ENCODE measurements around the gene RREB1. TPM values are rescaled to one million over a fixed set of nuclear protein-coding genes. Genes with fewer than 3 reads are reported as not detected.
A peak's percentile ranks its signal among the peaks of the same experiment; 100 is the strongest.

The RREB1 gene
- total RNA-seq, 1 experiment from 2014 or later: 53.5 TPM

DNA sequence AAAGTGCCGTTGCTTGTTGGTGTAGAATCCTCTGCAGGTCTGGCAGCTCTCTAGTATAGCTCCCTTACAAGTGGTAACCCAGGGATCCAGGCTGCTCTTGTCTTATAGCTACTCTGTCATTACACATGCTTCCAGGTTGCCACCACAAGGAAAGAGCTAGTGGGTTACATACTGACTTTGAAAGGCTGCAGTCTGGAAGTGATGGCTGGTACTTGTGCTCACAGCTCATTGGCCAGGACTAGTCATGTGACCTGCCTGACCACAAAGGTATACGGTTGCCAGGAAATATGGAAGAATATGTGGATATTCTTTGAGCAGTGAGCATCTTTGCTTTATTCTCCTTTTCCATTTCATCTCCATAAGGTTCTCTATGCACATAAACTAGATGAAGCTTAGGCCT is 46.0 kb downstream of the RREB1 start:
- POLR2A ChIA-PET: interaction anchor here (0.6 to 3.1 kb wide), 12 partner anchors 8 to 158 kb away, joined by 3 to 23 read pairs (median 4); no protein-coding TSS in a partner anchor

GRCh38 chr6:7154341-7155139 is 46.8 kb downstream of the RREB1 start:
- ChIA-PET CTCF (no interaction called here), POLR2A (interaction anchor here (0.6 to 3.1 kb wide), 9 partner anchors 7 to 159 kb away, joined by 3 to 23 read pairs (median 3); no protein-coding TSS in a partner anchor)
- Mint-ChIP-seq H3K27ac (ENCODE audit: low read depth, unreplicated experiment) (peak overlapping the region; percentile 71), H3K27me3 (ENCODE audit: insufficient read depth, unreplicated experiment) (no peaks in the 10 kb centered on the region), H3K4me3 (ENCODE audit: unreplicated experiment) (no peak overlapping the region), H3K9me3 (ENCODE audit: unreplicated experiment) (no peaks in the 10 kb centered on the region), H3K36me3 (ENCODE audit: insufficient read depth, unreplicated experiment) (peaks cover 22% of the 10 kb centered on the region), H3K4me1 (ENCODE audit: insufficient read depth, unreplicated experiment) (peaks cover 64% of the 10 kb centered on the region)
- no TSS peak for BruUV-seq (replicated peaks)
- intact Hi-C loops (cut with micrococcal nuclease): no loop called here
- TF ChIP-seq, protein P1, sequence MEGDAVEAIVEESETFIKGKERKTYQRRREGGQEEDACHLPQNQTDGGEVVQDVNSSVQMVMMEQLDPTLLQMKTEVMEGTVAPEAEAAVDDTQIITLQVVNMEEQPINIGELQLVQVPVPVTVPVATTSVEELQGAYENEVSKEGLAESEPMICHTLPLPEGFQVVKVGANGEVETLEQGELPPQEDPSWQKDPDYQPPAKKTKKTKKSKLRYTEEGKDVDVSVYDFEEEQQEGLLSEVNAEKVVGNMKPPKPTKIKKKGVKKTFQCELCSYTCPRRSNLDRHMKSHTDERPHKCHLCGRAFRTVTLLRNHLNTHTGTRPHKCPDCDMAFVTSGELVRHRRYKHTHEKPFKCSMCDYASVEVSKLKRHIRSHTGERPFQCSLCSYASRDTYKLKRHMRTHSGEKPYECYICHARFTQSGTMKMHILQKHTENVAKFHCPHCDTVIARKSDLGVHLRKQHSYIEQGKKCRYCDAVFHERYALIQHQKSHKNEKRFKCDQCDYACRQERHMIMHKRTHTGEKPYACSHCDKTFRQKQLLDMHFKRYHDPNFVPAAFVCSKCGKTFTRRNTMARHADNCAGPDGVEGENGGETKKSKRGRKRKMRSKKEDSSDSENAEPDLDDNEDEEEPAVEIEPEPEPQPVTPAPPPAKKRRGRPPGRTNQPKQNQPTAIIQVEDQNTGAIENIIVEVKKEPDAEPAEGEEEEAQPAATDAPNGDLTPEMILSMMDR (IDR thresholded peaks at IDR 0.05; ENCODE audit: unreplicated experiment): no peak
- no peak for DNase-seq (ENCODE audit: unreplicated experiment)

More for the DNA sequence above, 46.0 kb downstream of the RREB1 start:
- Mint-ChIP-seq H3K36me3 (ENCODE audit: insufficient read depth, unreplicated experiment) (peaks cover 25% of the 10 kb centered on the region), H3K9me3 (ENCODE audit: unreplicated experiment) (no peaks in the 10 kb centered on the region), H3K27me3 (ENCODE audit: insufficient read depth, unreplicated experiment) (no peaks in the 10 kb centered on the region), H3K4me1 (ENCODE audit: insufficient read depth, unreplicated experiment) (peaks cover 66% of the 10 kb centered on the region), H3K4me3 (ENCODE audit: unreplicated experiment) (no peak overlapping the region), H3K27ac (ENCODE audit: low read depth, unreplicated experiment) (no peak overlapping the region)
- CTCF ChIA-PET: interaction anchor here (1.5 kb wide), 1 partner anchor 18 kb away, joined by 4 read pairs; no protein-coding TSS in a partner anchor
- TF ChIP-seq, protein P1 (IDR thresholded peaks at IDR 0.05; ENCODE audit: unreplicated experiment): no peak
- no TSS peak for BruUV-seq (replicated peaks)
- intact Hi-C loops (cut with micrococcal nuclease): no loop called here
- DNase-seq (ENCODE audit: unreplicated experiment): no peak

- DNase-seq (ENCODE audit: unreplicated experiment): no peak
- Mint-ChIP-seq H3K4me3 (ENCODE audit: unreplicated experiment) (no peak overlapping the region), H3K9me3 (ENCODE audit: unreplicated experiment) (no peaks in the 10 kb centered on the region), H3K36me3 (ENCODE audit: insufficient read depth, unreplicated experiment) (peaks cover 22% of the 10 kb centered on the region), H3K4me1 (ENCODE audit: insufficient read depth, unreplicated experiment) (peaks cover 57% of the 10 kb centered on the region), H3K27ac (ENCODE audit: low read depth, unreplicated experiment) (peak overlapping the region; percentile 71), H3K27me3 (ENCODE audit: insufficient read depth, unreplicated experiment) (no peaks in the 10 kb centered on the region)
- no TSS peak for BruUV-seq (replicated peaks)
- intact Hi-C loops (cut with micrococcal nuclease): no loop called here
- CTCF ChIA-PET: interaction anchor here (0.6 to 2.4 kb wide), 3 partner anchors 26 to 87 kb away, joined by 3 to 7 read pairs (median 3); no protein-coding TSS in a partner anchor
- POLR2A ChIA-PET: interaction anchor here (0.6 to 1.8 kb wide), 8 partner anchors 9 to 444 kb away, joined by 3 to 7 read pairs (median 3); no protein-coding TSS in a partner anchor
- TF ChIP-seq, protein P1 (IDR thresholded peaks at IDR 0.05; ENCODE audit: unreplicated experiment): no peak
These were observed 48.3 kb downstream of the RREB1 start for GRCh38 chr6:7155871-7156579.
